IMR-90 (cell line): Measurements from ENCODE around the gene SLC9A5. TPM values are rescaled to one million over a fixed set of nuclear protein-coding genes. Genes with fewer than 3 reads are reported as not detected.

Experiments
- ATAC-seq: fragments of 200-7000 bp; cut with Tn5 transposase; 2 replicates; pipeline ENCODE4 v1.9.1; 2020; ENCODE audit warnings: low read depth, mild to moderate bottlenecking, moderate library complexity
- BruUV-seq: library from RNA; stranded (reverse); fragments of 400-500 nt; replicated peaks from 2 replicates; lab custom pipeline; 2021; lab: Mats Ljungman, UMichigan
- CTCF ChIA-PET: fragments of 300-600 bp; formaldehyde crosslinking; extraction: SDS; loops from one replicate; lab custom pipeline; 2021; ENCODE audit warnings: antibody characterized with exemption; lab: Yijun Ruan, JAX
- POLR2A ChIA-PET: fragments of 300-600 bp; sonication (Branson Sonifier 250); formaldehyde crosslinking; loops from one replicate; lab custom pipeline; 2022; ENCODE audit warnings: antibody characterized with exemption; ENCODE audit not compliant: unreplicated experiment; lab: Charles Lee
- DNase-seq: peaks from one replicate; pipeline ENCODE4 v3.0.0; 2013
- H2AFZ ChIP-seq: replicated peaks from 2 replicates; pipeline ENCODE3; 2013; ENCODE audit warnings: low read length, mild to moderate bottlenecking; ENCODE audit not compliant: poor library complexity
- H2AK5ac ChIP-seq: 2 replicates; pipeline ENCODE4 v1.6.1; 2013; ENCODE audit warnings: low read depth, low read length, inconsistent platforms
- H2AK9ac ChIP-seq: replicated peaks from 2 replicates; pipeline ENCODE3; 2013; ENCODE audit warnings: mild to moderate bottlenecking, low read depth, low read length, moderate library complexity; ENCODE audit not compliant: poor library complexity
- H2BK120ac ChIP-seq: 2 replicates; pipeline ENCODE4 v1.6.1; 2013; ENCODE audit warnings: low read depth, low read length, inconsistent platforms
- H2BK15ac ChIP-seq: 3 replicates; pipeline ENCODE4 v1.6.1; 2013; ENCODE audit warnings: low read depth, low read length, inconsistent platforms
- H2BK20ac ChIP-seq: 2 replicates; pipeline ENCODE4 v1.6.1; 2013; ENCODE audit warnings: low read depth, mild to moderate bottlenecking, inconsistent platforms, low read length, moderate library complexity
- H2BK5ac ChIP-seq: 2 replicates; pipeline ENCODE4 v1.6.1; 2013; ENCODE audit warnings: mild to moderate bottlenecking, low read depth, low read length, inconsistent platforms; ENCODE audit not compliant: poor library complexity, severe bottlenecking
- H3K14ac ChIP-seq: replicated peaks from 2 replicates; pipeline ENCODE4 v1.6.1; 2013; ENCODE audit warnings: low read depth, low read length, inconsistent platforms
- H3K18ac ChIP-seq: 2 replicates; pipeline ENCODE4 v1.6.1; 2013; ENCODE audit warnings: low read depth, low read length, control low read depth
- H3K23ac ChIP-seq: 2 replicates; pipeline ENCODE4 v1.6.1; 2013; ENCODE audit warnings: low read depth, low read length, inconsistent platforms
- H3K27ac ChIP-seq: 2 replicates; pipeline ENCODE4 v1.5.1; 2013; ENCODE audit warnings: mild to moderate bottlenecking, control low read depth, low read length; ENCODE audit not compliant: insufficient read depth
- H3K27me3 ChIP-seq: 2 replicates; pipeline ENCODE4 v1.6.1; 2013; ENCODE audit warnings: low read length; ENCODE audit not compliant: control insufficient read depth, insufficient read depth
- H3K36me3 ChIP-seq: 2 replicates; pipeline ENCODE4 v1.6.1; 2013; ENCODE audit warnings: low read length, mixed read lengths; ENCODE audit not compliant: control insufficient read depth, insufficient read depth
- H3K4ac ChIP-seq: 2 replicates; pipeline ENCODE4 v1.6.1; 2013; ENCODE audit warnings: low read depth, low read length, inconsistent platforms
- H3K4me1 ChIP-seq: 2 replicates; pipeline ENCODE4 v1.6.1; 2013; ENCODE audit warnings: low read length, mixed read lengths; ENCODE audit not compliant: control insufficient read depth, insufficient read depth
- H3K4me2 ChIP-seq: 2 replicates; pipeline ENCODE4 v1.6.1; 2013; ENCODE audit warnings: low read depth, mild to moderate bottlenecking, control low read depth, low read length, moderate library complexity
- H3K4me3 ChIP-seq: 2 replicates; pipeline ENCODE4 v1.5.1; 2013; ENCODE audit warnings: low read depth, mild to moderate bottlenecking, control low read depth, low read length, moderate library complexity; ENCODE audit not compliant: insufficient read depth
- H3K56ac ChIP-seq: 2 replicates; pipeline ENCODE4 v1.6.1; 2013; ENCODE audit warnings: low read length, inconsistent platforms; ENCODE audit not compliant: insufficient read depth; ENCODE audit errors: extremely low read depth
- H3K79me1 ChIP-seq, 2 experiments: 2 replicates each; pipeline ENCODE4 v1.6.1; 2013; ENCODE audit warnings: low read length in 2 of 2, inconsistent platforms in 1 of 2, low read depth in 1 of 2
- H3K9ac ChIP-seq: 2 replicates; pipeline ENCODE4 v1.6.1; 2013; ENCODE audit warnings: low read depth, low read length, control low read depth
- H3K9me1 ChIP-seq: 2 replicates; pipeline ENCODE4 v1.6.1; 2013; ENCODE audit warnings: low read length, inconsistent platforms; ENCODE audit not compliant: insufficient read depth
- H3K9me3 ChIP-seq: 2 replicates; pipeline ENCODE4 v1.6.1; 2013; ENCODE audit warnings: low read length; ENCODE audit not compliant: control insufficient read depth, insufficient read depth
- H4K20me1 ChIP-seq: 2 replicates; pipeline ENCODE4 v1.6.1; 2013; ENCODE audit warnings: low read length, inconsistent platforms; ENCODE audit not compliant: insufficient read depth
- H4K5ac ChIP-seq: 2 replicates; pipeline ENCODE4 v1.6.1; 2013; ENCODE audit warnings: mild to moderate bottlenecking, low read depth, low read length, control low read depth
- H4K8ac ChIP-seq, 2 experiments: 2 replicates each; pipeline ENCODE4 v1.6.1; 2013; ENCODE audit warnings: low read depth in 2 of 2, low read length in 2 of 2, control low read depth in 1 of 2, inconsistent platforms in 1 of 2
- H4K91ac ChIP-seq: 2 replicates; pipeline ENCODE4 v1.6.1; 2013; ENCODE audit warnings: low read depth, low read length, inconsistent platforms; ENCODE audit not compliant: insufficient read depth
- BHLHE40 ChIP-seq: fragments of 150-350 bp; IDR thresholded peaks from 2 replicates; pipeline ENCODE4 v1.6.1; 2016; ENCODE audit warnings: mild to moderate bottlenecking, low read depth, low read length
- CEBPB ChIP-seq: IDR thresholded peaks from 2 replicates; pipeline ENCODE4 v1.6.1; 2012; ENCODE audit warnings: low read depth, low read length, improper control_type of control experiment
- CHD1 ChIP-seq: IDR thresholded peaks from 2 replicates; pipeline ENCODE4 v1.6.1; 2012; ENCODE audit warnings: low read depth, low read length, improper control_type of control experiment
- CTCF ChIP-seq: conservative IDR thresholded peaks from 2 replicates; pipeline ENCODE4 v1.5.1; 2012; ENCODE audit warnings: mild to moderate bottlenecking, low read depth, low read length, improper control_type of control experiment
- ELK1 ChIP-seq: fragments of 150-350 bp; IDR thresholded peaks from 2 replicates; pipeline ENCODE4 v1.6.1; 2016; ENCODE audit warnings: low read depth, mild to moderate bottlenecking, low read length, moderate library complexity, borderline replicate concordance
- FOS ChIP-seq: fragments of 150-350 bp; IDR thresholded peaks from 2 replicates; pipeline ENCODE4 v1.6.1; 2016; ENCODE audit warnings: low read depth, low read length
- MAFK ChIP-seq: IDR thresholded peaks from 2 replicates; pipeline ENCODE4 v1.6.1; 2012; ENCODE audit warnings: low read depth, low read length, improper control_type of control experiment
- MAZ ChIP-seq: IDR thresholded peaks from 2 replicates; pipeline ENCODE4 v1.6.1; 2012; ENCODE audit warnings: low read depth, mild to moderate bottlenecking, low read length, improper control_type of control experiment, moderate library complexity, borderline replicate concordance
- MXI1 ChIP-seq: IDR thresholded peaks from 2 replicates; pipeline ENCODE4 v1.6.1; 2012; ENCODE audit warnings: low read depth, mild to moderate bottlenecking, low read length, moderate library complexity, borderline replicate concordance
- NFE2L2 ChIP-seq: fragments of 150-350 bp; IDR thresholded peaks from 2 replicates; pipeline ENCODE4 v1.6.1; 2016; ENCODE audit warnings: low read depth, mild to moderate bottlenecking, low read length
- RAD21 ChIP-seq: IDR thresholded peaks from 2 replicates; pipeline ENCODE4 v1.6.1; 2012; ENCODE audit warnings: low read length, improper control_type of control experiment
- RCOR1 ChIP-seq: IDR thresholded peaks from 2 replicates; pipeline ENCODE4 v1.6.1; 2012; ENCODE audit warnings: mild to moderate bottlenecking, low read length, improper control_type of control experiment; ENCODE audit not compliant: insufficient replicate concordance
- RFX5 ChIP-seq: IDR thresholded peaks from 2 replicates; pipeline ENCODE4 v1.8.0; 2012; ENCODE audit warnings: low read depth, mild to moderate bottlenecking, low read length, moderate library complexity
- SMC3 ChIP-seq: fragments of 150-350 bp; IDR thresholded peaks from 2 replicates; pipeline ENCODE4 v1.6.1; 2016; ENCODE audit warnings: low read depth, mild to moderate bottlenecking, antibody characterized with exemption, low read length, moderate library complexity
- WGBS, 2 experiments: methylation state at CpG; one replicate each; pipeline versions ENCODE4 v1.1.5 to v1.1.7; 2013; ENCODE audit warnings: missing lambda C conversion rate in 2 of 2; ENCODE audit not compliant: insufficient read length in 1 of 2; ENCODE audit errors: extremely low coverage in 2 of 2; 5-methylcytosine and 5-hydroxymethylcytosine counted together
- dilution Hi-C: fragments of 300-500 bp; cut with HindIII; formaldehyde crosslinking; loops from one replicate; pipeline ENCODE4 v1.14.3; 2018; ENCODE audit warnings: low sequenced_read_pairs; ENCODE audit not compliant: unreplicated experiment
- in situ Hi-C: fragments of 300-500 bp; cut with MboI; formaldehyde crosslinking; loops from 3 replicates; pipeline ENCODE4 v1.14.3; 2019; ENCODE audit warnings: low sequenced_read_pairs, inconsistent platforms, mixed read lengths
- intact Hi-C: fragments of 100-400 bp; cut with micrococcal nuclease; formaldehyde crosslinking; loops from 2 replicates; pipeline ENCODE4 v1.10.0; 2022
- polyA plus RNA-seq, 3 experiments: library from polyadenylated mRNA; depleted of rRNA; stranded (reverse); fragments of >200 nt; gene quantifications; 2 replicates each; pipeline ENCODE4 v1.2.3, GENCODE V29; 2012; ENCODE audit warnings: low replicate concordance in 1 of 3
- total RNA-seq: library from RNA; depleted of rRNA; stranded (reverse); fragments of >200 nt; gene quantifications from 2 replicates; pipeline ENCODE4 v1.2.3, GENCODE V29; 2012

SLC9A5 gene
- total and polyA plus RNA-seq, 2 of the 4 experiments (the other 2 are of a cell fraction) = 1.8 to 5.7 TPM

GRCh38 chr16:67284699-67285646 lies 36.2 kb downstream of the SLC9A5 start:
- ChIA-PET POLR2A (no interaction called here), CTCF (interaction anchor here (1.4 kb wide), 1 partner anchor 24 kb away, joined by 5 read pairs; no protein-coding TSS in a partner anchor)
- H3K9ac ChIP-seq = no peak overlapping the region
- H3K27me3 ChIP-seq = no peaks in the 10 kb centered on the region
- H3K4me3 ChIP-seq = no peak overlapping the region
- no peak overlapping the region; the same call in 1 of the 2 replicates for H3K4ac ChIP-seq
- WGBS, 2 experiments = 87% methylated on average over 9 of the region's 34 CpGs; no CpG with 5 or more reads in 1 of the 2 experiments
- no peak overlapping the region for H4K8ac ChIP-seq
- TF ChIP-seq CEBPB (no peak), RCOR1 (no peak), SMC3 (peak; percentile 30), FOS (no peak), CTCF (peak; percentile 45), RAD21 (peak; percentile 41; the same call in 1 of the 2 replicates), MAFK (no peak), RFX5 (no peak), MAZ (no peak), NFE2L2 (no peak), CHD1 (no peak), ELK1 (no peak), BHLHE40 (no peak), MXI1 (no peak)
- no peak overlapping the region for H2BK20ac ChIP-seq
- H3K9me1 ChIP-seq = 0 out of 2 replicates have a peak, but pooled peaks cover 4% of the 10 kb centered on the region
- peaks cover 0 to 3% of the 10 kb centered on the region in 2 experiments; a peak in 2 of 4 replicates for H3K79me1 ChIP-seq
- H3K9me3 ChIP-seq = no peaks in the 10 kb centered on the region
- no peak overlapping the region for H2BK15ac ChIP-seq
- H3K56ac ChIP-seq = no peak overlapping the region
- H4K5ac ChIP-seq = no peak overlapping the region
- DNase-seq (peak; percentile 12), ATAC-seq (peak; percentile 86)
- no peak overlapping the region for H3K18ac ChIP-seq
- H2AK5ac ChIP-seq = 0 out of 2 replicates have a peak overlapping the region, but pooled peaks have one; percentile 44
- H4K91ac ChIP-seq = no peak overlapping the region
- intact Hi-C loops = no loop called here
- no peak overlapping the region for H3K23ac ChIP-seq
- dilution Hi-C loops = no loop called here
- H3K27ac ChIP-seq = no peak overlapping the region
- peaks cover 2% of the 10 kb centered on the region; the same call in 1 of the 2 replicates for H3K4me1 ChIP-seq
- H3K36me3 ChIP-seq = no peaks in the 10 kb centered on the region
- in situ Hi-C loops = no loop called here
- H2BK120ac ChIP-seq = no peak overlapping the region
- H2BK5ac ChIP-seq = no peak overlapping the region
- BruUV-seq = no TSS peak
- H4K20me1 ChIP-seq = no peaks in the 10 kb centered on the region
- H3K14ac ChIP-seq = no peak overlapping the region
- peak overlapping the region; percentile 35 for H2AFZ ChIP-seq
- no peak overlapping the region for H3K4me2 ChIP-seq
- H2AK9ac ChIP-seq = peak overlapping the region; percentile 73
